HFFc6 (cell line): ENCODE data around the gene TMEM135. TPM values are rescaled to one million over a fixed set of nuclear protein-coding genes. Genes with fewer than 3 reads are reported as not detected.

Experiments
- DNase-seq: peaks from one replicate; pipeline ENCODE4 v3.0.0-alpha.2; 2018
- H3K27ac Mint-ChIP-seq: 2 replicates; pipeline ENCODE4 v1.8.0; 2020; ENCODE audit warnings: mild to moderate bottlenecking, mixed read lengths
- H3K27me3 Mint-ChIP-seq: 2 replicates; pipeline ENCODE4 v1.8.0; 2021; ENCODE audit warnings: mild to moderate bottlenecking, moderate library complexity, mixed read lengths; ENCODE audit not compliant: insufficient read depth
- H3K36me3 Mint-ChIP-seq: 2 replicates; pipeline ENCODE4 v1.8.0; 2021; ENCODE audit warnings: low read depth, mixed read lengths
- H3K4me1 Mint-ChIP-seq: 2 replicates; pipeline ENCODE4 v1.8.0; 2020; ENCODE audit warnings: low read depth, mixed read lengths
- H3K4me3 Mint-ChIP-seq: 2 replicates; pipeline ENCODE4 v1.8.0; 2020; ENCODE audit warnings: mild to moderate bottlenecking, moderate library complexity, mixed read lengths
- H3K9me3 Mint-ChIP-seq: 2 replicates; pipeline ENCODE4 v1.8.0; 2020; ENCODE audit warnings: mild to moderate bottlenecking, mixed read lengths
- total RNA-seq, 6 experiments: library from RNA; stranded (reverse); fragmentation: NEBNext Ultra II Directional; extraction: Animal tissue kit (Norgen Biotek cat#: 25700); gene quantifications; 2 replicates in 1 of 6; 3 replicates in 5 of 6; pipeline ENCODE4 v1.2.3, GENCODE V29; 2021
- TF ChIP-seq, protein P1 (sequence below): fragments of 200-600 bp; sonication (generic); IDR thresholded peaks from 2 replicates; pipeline ENCODE4 v1.5.0; 2021; ENCODE audit warnings: antibody characterized with exemption, mild to moderate bottlenecking

The TMEM135 gene
- total RNA-seq, 6 experiments from 2014 or later: 13.1 to 28.3 (median 20.5) TPM

DNA sequence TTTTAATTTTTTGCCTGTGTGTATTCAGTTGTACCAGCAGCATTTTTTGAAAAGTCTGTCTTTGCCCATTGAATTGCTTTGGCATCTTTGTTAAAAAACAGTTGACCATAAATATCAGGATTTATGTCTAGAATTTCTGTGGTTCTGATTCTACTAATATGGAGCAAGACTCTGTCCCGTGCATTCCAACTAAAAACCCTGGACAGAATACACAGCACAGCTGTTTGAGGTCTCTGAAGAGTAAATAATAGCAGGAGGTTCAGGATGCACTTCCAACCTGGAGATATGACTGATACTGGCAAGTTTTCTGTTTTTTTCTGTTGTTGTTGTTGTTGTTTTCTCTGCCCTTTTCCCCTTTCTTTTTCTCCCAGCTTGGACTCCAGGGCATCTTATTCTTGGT, 141.9 kb downstream of the TMEM135 start:
- no peak for DNase-seq
- Mint-ChIP-seq H3K4me3 (no peak overlapping the region), H3K27me3 (no peaks in the 10 kb centered on the region), H3K4me1 (peaks cover 42% of the 10 kb centered on the region), H3K36me3 (peaks cover 18% of the 10 kb centered on the region), H3K9me3 (no peaks in the 10 kb centered on the region), H3K27ac (no peak overlapping the region)
- TF ChIP-seq, protein P1, sequence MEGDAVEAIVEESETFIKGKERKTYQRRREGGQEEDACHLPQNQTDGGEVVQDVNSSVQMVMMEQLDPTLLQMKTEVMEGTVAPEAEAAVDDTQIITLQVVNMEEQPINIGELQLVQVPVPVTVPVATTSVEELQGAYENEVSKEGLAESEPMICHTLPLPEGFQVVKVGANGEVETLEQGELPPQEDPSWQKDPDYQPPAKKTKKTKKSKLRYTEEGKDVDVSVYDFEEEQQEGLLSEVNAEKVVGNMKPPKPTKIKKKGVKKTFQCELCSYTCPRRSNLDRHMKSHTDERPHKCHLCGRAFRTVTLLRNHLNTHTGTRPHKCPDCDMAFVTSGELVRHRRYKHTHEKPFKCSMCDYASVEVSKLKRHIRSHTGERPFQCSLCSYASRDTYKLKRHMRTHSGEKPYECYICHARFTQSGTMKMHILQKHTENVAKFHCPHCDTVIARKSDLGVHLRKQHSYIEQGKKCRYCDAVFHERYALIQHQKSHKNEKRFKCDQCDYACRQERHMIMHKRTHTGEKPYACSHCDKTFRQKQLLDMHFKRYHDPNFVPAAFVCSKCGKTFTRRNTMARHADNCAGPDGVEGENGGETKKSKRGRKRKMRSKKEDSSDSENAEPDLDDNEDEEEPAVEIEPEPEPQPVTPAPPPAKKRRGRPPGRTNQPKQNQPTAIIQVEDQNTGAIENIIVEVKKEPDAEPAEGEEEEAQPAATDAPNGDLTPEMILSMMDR: no peak

DNA sequence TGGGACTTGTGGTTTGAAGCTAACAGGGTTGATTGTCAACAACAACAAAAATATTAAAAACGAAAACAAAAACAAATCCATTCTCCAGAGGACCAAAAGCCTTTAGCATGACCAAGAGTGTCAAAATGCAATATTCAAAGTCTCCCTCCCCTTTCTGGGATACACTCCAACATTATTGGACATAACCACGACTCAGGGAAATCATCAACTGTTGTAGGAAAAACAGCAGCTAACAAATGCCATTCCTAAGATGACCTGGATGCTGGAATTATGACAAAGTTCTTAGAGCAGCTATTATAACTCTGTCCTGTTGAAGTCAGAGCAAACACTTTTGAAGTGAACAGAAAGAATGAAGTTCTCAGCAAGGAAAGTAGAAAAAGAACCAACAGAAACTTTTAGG, 143.0 kb downstream of the TMEM135 start:
- peaks cover 31% of the 10 kb centered on the region for H3K4me1 Mint-ChIP-seq
- 0 out of 2 replicates have a peak overlapping the region, but pooled peaks have one; percentile 1 for H3K4me3 Mint-ChIP-seq
- no peaks in the 10 kb centered on the region for H3K27me3 Mint-ChIP-seq
- peak; percentile 60 for DNase-seq
- H3K36me3 Mint-ChIP-seq: peaks cover 18% of the 10 kb centered on the region
- no peaks in the 10 kb centered on the region for H3K9me3 Mint-ChIP-seq
- TF ChIP-seq, protein P1: no peak
- H3K27ac Mint-ChIP-seq: 0 out of 2 replicates have a peak overlapping the region, but pooled peaks have one; percentile 4

DNA sequence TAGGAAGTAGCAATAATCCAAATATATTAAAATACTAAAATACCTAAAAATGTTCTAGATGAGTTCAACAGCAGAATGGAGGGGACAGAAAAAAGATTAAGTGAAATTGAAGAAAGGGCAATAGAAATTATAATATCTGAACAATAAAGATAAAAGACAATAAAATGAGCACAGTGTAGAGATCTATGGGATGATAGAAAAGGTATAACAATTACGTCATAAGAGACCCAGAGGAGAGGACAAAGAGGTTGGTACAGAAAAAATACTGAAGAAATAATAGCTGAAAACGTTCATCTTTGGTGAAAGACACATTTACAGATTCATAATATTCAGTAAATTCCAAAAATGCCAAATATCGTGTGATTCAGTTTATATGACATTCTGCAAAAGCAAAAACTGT, 143.4 kb downstream of the TMEM135 start:
- H3K4me3 Mint-ChIP-seq: 0 out of 2 replicates have a peak overlapping the region, but pooled peaks have one; percentile 1
- peaks cover 18% of the 10 kb centered on the region for H3K36me3 Mint-ChIP-seq
- H3K27me3 Mint-ChIP-seq: no peaks in the 10 kb centered on the region
- TF ChIP-seq, protein P1: no peak
- no peaks in the 10 kb centered on the region for H3K9me3 Mint-ChIP-seq
- no peak for DNase-seq
- peaks cover 27% of the 10 kb centered on the region for H3K4me1 Mint-ChIP-seq
- H3K27ac Mint-ChIP-seq: 0 out of 2 replicates have a peak overlapping the region, but pooled peaks have one; percentile 4

DNA sequence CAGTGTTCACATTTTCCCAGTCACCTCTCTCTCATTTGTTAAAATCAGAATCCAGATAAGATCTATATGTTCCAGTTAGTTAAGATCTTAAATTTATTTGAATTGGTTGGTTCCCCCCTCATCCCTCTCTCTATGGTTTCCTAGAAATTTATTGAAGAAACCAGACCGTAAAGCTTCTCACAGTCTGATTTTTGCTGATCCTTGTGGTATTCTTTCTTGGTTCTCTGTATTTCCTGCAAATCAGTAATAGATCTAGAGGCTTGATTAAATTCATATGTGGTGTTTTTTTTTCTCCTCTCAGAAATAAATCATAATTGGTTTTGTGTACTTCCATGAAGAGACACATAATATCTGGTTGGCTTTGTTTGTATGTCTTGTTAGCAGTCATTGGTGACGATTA, 147.5 kb downstream of the TMEM135 start:
- TF ChIP-seq, protein P1: no peak
- Mint-ChIP-seq H3K36me3 (no peaks in the 10 kb centered on the region), H3K27ac (no peak overlapping the region), H3K4me1 (peaks cover 16% of the 10 kb centered on the region), H3K4me3 (no peak overlapping the region), H3K9me3 (no peaks in the 10 kb centered on the region), H3K27me3 (peaks cover 2% of the 10 kb centered on the region; the same call in 1 of the 2 replicates)
- DNase-seq: no peak

DNA sequence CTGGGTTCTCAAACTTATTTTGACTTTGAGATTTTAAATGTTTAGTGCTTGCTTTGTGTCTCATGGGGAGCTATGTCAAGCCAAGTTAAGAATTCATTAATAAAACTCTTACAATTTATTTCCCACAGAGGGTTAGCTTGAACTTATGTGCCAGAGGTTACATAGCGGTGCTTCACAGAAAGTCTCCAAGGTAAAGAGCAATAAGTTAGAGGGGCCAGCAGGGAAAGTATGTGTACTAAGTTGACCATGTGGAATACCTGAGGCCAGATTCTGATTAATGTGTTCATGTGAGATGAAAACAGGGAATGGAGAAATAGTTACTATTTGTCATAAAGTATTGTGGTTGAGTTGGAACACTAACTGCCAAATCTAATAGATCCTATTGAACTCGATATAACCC, 149.3 kb downstream of the TMEM135 start:
- Mint-ChIP-seq H3K27ac (no peak overlapping the region), H3K4me1 (0 out of 2 replicates have a peak, but pooled peaks cover 4% of the 10 kb centered on the region), H3K27me3 (peaks cover 2% of the 10 kb centered on the region; the same call in 1 of the 2 replicates), H3K4me3 (no peak overlapping the region), H3K9me3 (no peaks in the 10 kb centered on the region), H3K36me3 (no peaks in the 10 kb centered on the region)
- no peak for DNase-seq
- TF ChIP-seq, protein P1: no peak
